Transverse colon (tissue), 4 donors: ENCODE data around the gene OLFM1.

Experiments used
- CTCF ChIP-seq, 5 experiments: fragments of 200-600 bp in 3 of 5; fragments of 450-650 bp in 2 of 5; sonication (generic) in 3 of 5; IDR thresholded peaks; 1 replicate in 2 of 5; 2 replicates in 3 of 5; pipeline ENCODE4 v1.5.1; 2016 to 2017; ENCODE audit warnings: antibody characterized with exemption in 5 of 5, inconsistent platforms in 3 of 5, mild to moderate bottlenecking in 2 of 5, moderate library complexity in 1 of 5
- POLR2A ChIP-seq: fragments of 450-650 bp; IDR thresholded peaks from one replicate; pipeline ENCODE4 v1.6.1; 2016; ENCODE audit warnings: antibody characterized with exemption, mild to moderate bottlenecking, moderate library complexity
- POLR2AphosphoS5 ChIP-seq, 3 donors: sonication (generic); formaldehyde crosslinking; IDR thresholded peaks; one replicate each; pipeline ENCODE4 v1.6.1; 2016; ENCODE audit warnings: antibody characterized with exemption in 3 of 3

DNA sequence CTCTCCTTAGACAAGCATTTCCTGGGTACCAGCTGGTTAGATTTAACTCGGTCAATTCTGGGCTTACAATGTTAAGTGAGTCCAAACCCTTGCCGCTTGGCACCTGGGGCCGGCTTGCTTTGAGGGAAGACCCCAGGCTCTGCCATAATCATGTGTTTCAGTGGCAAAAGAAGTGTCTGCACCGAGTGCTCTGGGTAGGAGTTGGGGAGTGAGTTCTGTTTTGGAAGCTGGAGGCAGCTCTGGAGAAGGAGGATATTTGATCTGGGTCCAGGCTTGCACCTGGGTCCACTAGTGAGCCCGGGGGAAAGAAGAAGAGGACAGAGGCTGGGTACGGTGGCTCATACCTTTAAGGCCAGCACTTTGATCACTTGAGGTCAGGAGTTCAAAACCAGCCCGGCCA is 8.4 kb upstream of the OLFM1 start:
- TF ChIP-seq CTCF (IDR thresholded peaks at IDR 0.05), result no peak
- no peak for TF ChIP-seq POLR2AphosphoS5 (IDR thresholded peaks at IDR 0.05)
- TF ChIP-seq POLR2A, result no peak
